Epithelial cell of esophagus (primary cell): ENCODE measurements around the gene GRK5.

Source experiments
- DNase-seq: peaks from one replicate; pipeline ENCODE4 v3.0.0; 2010; ENCODE audit warnings: low read depth
- H3K4me3 ChIP-seq: 2 replicates; pipeline ENCODE4 v1.5.1; 2011; ENCODE audit warnings: mild to moderate bottlenecking, low read length, control low read depth
- CTCF ChIP-seq: IDR thresholded peaks from 2 replicates; pipeline ENCODE4 v1.5.1; 2011; ENCODE audit warnings: low read depth, mild to moderate bottlenecking, low read length, control low read depth, inconsistent platforms; ENCODE audit not compliant: insufficient read depth; ENCODE audit errors: missing control alignments

GRK5 gene

GRCh38 chr10:119346095-119346832, 138.9 kb downstream of the GRK5 start:
- no peak overlapping the region for H3K4me3 ChIP-seq
- DNase-seq: no peak
- no peak for TF ChIP-seq CTCF

GRCh38 chr10:119347181-119347974, 140.0 kb downstream of the GRK5 start:
- DNase-seq: no peak
- TF ChIP-seq CTCF: no peak
- no peak overlapping the region for H3K4me3 ChIP-seq

DNA sequence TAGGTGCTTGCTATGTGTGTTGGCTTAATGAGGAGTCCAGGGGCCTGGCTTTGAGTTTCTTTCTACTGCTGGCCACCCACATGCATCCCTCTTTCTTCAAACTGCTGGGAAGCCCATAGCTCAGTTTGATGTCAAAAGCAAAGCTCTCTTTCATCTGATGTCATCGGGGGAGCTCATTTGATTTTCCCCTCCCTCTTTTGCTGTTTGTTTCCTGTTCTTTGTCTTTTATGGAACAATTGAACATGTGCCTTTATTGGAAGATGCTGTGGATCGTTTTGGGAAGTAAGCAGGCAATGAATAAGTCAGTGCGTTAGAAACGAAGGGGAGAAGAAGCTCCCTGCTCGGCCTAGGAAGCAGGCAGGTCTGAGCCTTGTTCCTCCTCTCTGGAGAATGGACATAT, 140.7 kb downstream of the GRK5 start:
- no peak for DNase-seq
- no peak for TF ChIP-seq CTCF
- no peak overlapping the region for H3K4me3 ChIP-seq

DNA sequence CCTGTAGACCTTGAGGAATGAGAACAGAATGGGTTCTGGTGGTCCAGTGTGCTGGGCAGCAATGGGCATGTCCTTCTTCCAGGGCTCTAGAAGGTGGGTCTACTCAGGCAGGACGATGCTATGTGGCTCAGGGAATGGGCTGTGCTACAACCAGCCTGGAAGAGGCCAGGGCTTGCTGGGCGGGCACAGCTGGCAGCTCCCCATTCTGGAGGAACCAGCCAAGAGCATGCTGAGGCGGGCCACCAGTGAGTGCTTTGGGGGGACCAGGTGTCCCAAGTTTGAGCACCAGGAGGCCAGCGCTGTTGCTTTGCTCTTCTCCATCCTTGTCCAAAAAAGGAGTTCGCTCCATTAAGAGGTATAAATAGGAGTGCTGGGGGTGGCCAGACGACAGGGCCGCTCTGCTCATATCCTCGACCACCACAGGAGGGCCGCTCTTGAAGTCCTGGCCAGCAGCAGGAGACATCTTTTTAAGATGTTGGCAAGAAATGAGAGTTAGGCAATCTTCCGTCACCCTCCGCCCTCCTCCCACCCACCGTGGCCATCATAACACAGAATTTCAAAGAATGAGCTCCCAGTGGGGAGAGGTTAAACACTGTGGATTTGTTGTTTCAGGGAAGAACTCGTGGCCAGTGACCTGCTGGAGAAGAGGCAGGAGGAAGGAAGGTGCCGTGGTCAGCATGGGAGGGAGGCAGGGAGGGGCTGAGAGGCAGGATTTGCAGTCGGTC, 141.3 kb downstream of the GRK5 start:
- no peak for TF ChIP-seq CTCF
- no peak for DNase-seq
- H3K4me3 ChIP-seq: no peak overlapping the region

- TF ChIP-seq CTCF: no peak
- H3K4me3 ChIP-seq: no peak overlapping the region
Measured at GRCh38 chr10:119349341-119349740, 142.0 kb downstream of the GRK5 start.

GRCh38 chr10:119349937-119350501, 142.6 kb downstream of the GRK5 start:
- no peak for DNase-seq
- H3K4me3 ChIP-seq: no peak overlapping the region
- TF ChIP-seq CTCF: no peak

More at GRCh38 chr10:119349341-119349740, 142.0 kb downstream of the GRK5 start:
- DNase-seq: no peak
